GM20431 (cell line): ENCODE data around the gene GTF2H3.

Experiments used
- in situ Hi-C: fragments of 300-500 bp; cut with MseI, MboI; formaldehyde crosslinking; loops from one replicate; pipeline ENCODE4 v1.15.0; 2020; ENCODE audit warnings: low sequenced_read_pairs; ENCODE audit not compliant: unreplicated experiment

Gene GTF2H3

GRCh38 chr12:123643911-123644310 lies 10.3 kb downstream of the GTF2H3 start:
- in situ Hi-C loops: no loop called here

GRCh38 chr12:123645380-123645779 lies 11.8 kb downstream of the GTF2H3 start:
- in situ Hi-C loops: no loop called here

- in situ Hi-C loops: no loop called here
These were observed 12.2 kb downstream of the GTF2H3 start for GRCh38 chr12:123645878-123646277.

GRCh38 chr12:123648401-123648800 lies 14.8 kb downstream of the GTF2H3 start:
- in situ Hi-C loops: no loop called here

GRCh38 chr12:123654129-123654701 lies 20.6 kb downstream of the GTF2H3 start:
- in situ Hi-C loops: no loop called here

- in situ Hi-C loops: no loop called here
These were observed 21.8 kb downstream of the GTF2H3 start for GRCh38 chr12:123655420-123655819.

GRCh38 chr12:123656392-123656791 lies 22.8 kb downstream of the GTF2H3 start:
- in situ Hi-C loops: no loop called here

- in situ Hi-C loops: no loop called here
These were observed 23.6 kb downstream of the GTF2H3 start for GRCh38 chr12:123657211-123657610.

- in situ Hi-C loops: no loop called here
These were observed 26.5 kb downstream of the GTF2H3 start for GRCh38 chr12:123659996-123660727.

GRCh38 chr12:123667771-123668170 lies 34.1 kb downstream of the GTF2H3 start:
- in situ Hi-C loops: no loop called here

- in situ Hi-C loops: no loop called here
These were observed 37.5 kb downstream of the GTF2H3 start, which contains the start of gene TCTN2 for GRCh38 chr12:123670882-123671728. TSS of gene TCTN2 (plus strand) at chr12:123671113. CDS start at chr12:123671241, 128 bp downstream.

- in situ Hi-C loops: no loop called here
These were observed 38.2 kb downstream of the GTF2H3 start for GRCh38 chr12:123671876-123672275.

- in situ Hi-C loops: no loop called here
These were observed 41.8 kb downstream of the GTF2H3 start for GRCh38 chr12:123675436-123675835.

GRCh38 chr12:123676616-123677320 lies 43.1 kb downstream of the GTF2H3 start:
- in situ Hi-C loops: no loop called here

GRCh38 chr12:123678981-123679380 lies 45.4 kb downstream of the GTF2H3 start:
- in situ Hi-C loops: no loop called here

GRCh38 chr12:123681605-123682004 lies 48.0 kb downstream of the GTF2H3 start:
- in situ Hi-C loops: no loop called here

GRCh38 chr12:123683964-123684363 lies 50.3 kb downstream of the GTF2H3 start:
- in situ Hi-C loops: no loop called here

- in situ Hi-C loops: no loop called here
These were observed 53.1 kb downstream of the GTF2H3 start for GRCh38 chr12:123686636-123687190.

- in situ Hi-C loops: no loop called here
These were observed 56.7 kb downstream of the GTF2H3 start for GRCh38 chr12:123690191-123690840.
